ENCODE results near the gene GNAO1.

GRCh38 chr16:56382459-56382858 lies 191.2 kb downstream of the GNAO1 start:
- TF ChIP-seq CTCF (conservative IDR thresholded peaks at IDR 0.05; ENCODE audit: low read depth, low read length), result no peak
- TF ChIP-seq EZH2 (IDR thresholded peaks at IDR 0.05; ENCODE audit: low read length, unreplicated experiment), result no peak

Data from PC-3 (cell line).